GM18505 (cell line): ENCODE measurements around the gene POTEF.
"Not testable (repeated sequence)": the region's sequence is repeated elsewhere in the genome, so short reads cannot be mapped to it uniquely, and the experiment has no call there.

Experiments
- ATAC-seq: cut with Tn5 transposase; IDR thresholded peaks from one replicate; pipeline ENCODE4 v1.9.1; 2021; ENCODE audit not compliant: unreplicated experiment
- POLR2A ChIP-seq: IDR thresholded peaks from 4 replicates; pipeline ENCODE4 v1.6.1; 2011; ENCODE audit warnings: borderline replicate concordance; ENCODE audit not compliant: insufficient read depth, insufficient read length; ENCODE audit errors: extremely low read depth

Gene POTEF

DNA sequence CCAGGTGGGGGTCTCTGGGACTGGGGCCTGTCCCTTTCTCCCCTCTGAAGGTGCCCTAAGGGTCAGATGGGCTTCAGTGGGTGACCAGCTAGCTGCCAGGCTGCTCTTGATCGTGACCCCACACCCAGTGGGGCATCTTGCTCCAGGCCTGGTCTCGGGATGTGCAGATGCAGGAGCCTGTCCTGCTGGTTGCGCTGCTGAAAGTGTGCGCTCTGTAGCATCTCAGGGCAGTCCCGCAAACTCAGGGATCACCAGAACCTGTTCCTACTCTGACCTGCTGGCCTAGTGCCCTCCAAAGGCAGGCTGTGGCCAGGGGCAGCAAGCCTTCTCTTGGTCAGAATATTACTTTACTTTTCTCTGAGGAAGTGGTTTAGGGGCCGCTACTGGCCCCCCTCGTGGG lies 11.5 kb upstream of the POTEF start:
- not testable (repeated sequence) for ATAC-seq

DNA sequence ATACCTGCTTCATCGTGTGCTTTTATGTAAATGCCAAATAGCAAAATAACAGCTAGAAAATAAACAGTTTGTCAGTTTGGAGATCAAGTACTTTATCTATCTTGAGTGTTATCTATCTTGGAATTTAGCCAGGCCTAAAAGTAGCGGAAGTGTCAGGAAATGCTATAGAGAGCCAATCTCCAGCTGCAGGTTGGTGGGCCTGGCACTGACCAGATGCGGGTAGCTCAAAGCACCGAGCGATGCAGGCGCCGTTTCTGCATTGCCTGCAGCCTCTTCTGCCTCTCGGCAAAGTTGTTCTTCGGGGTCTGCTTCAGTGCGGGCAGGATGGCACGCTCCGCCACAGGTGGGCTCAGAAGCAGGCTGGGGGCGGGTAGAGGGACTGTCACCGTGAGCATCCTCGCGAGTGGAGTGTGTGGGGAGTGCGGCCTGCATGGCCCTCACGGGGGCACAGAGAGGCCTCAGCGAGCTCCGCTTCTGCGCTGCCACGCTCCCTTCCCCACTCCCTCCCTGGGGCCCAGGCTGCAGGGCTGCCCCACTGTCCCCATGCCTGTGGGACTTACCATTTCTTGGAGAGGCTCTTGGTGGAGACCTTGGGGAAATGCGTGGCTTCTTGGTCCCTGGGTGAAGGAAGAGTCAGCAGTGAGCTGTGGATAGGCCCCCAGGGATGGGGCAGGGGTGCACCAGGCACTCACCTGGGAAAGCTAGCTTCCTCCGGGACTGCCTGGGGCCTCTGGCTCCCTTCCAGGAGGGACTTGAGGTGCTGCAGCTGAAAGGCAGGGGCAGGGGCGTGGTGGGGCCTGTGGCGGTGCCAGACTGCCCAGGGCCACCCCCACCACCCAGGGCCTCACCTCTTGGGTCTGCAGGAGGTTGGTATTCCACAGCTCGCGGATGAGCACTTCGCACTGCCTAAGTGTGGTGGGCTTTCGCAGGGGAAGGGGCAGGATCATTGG lies 10.6 kb upstream of the POTEF start:
- not testable (repeated sequence) for ATAC-seq

DNA sequence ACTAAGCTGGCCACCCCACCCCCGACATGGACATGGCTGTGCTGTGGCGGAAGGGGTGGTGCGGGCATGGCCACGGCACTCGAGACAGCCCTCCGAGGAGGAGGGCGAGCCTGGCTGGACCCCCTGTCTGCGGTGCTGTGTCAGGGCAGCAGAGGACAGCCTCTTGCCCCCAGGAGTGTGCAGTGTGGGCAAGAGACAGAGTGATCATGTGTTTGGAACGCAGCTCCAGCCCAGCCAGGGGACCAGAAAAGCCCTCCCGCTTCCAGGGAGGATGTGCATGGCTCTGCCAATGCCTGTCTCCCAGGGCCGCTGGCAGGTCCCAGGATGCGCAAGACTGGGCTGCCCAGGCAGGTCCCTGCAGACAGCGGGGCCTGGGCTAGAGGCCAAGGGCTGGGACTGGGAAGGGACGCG lies 9.8 kb upstream of the POTEF start:
- ATAC-seq, result not testable (repeated sequence)

DNA sequence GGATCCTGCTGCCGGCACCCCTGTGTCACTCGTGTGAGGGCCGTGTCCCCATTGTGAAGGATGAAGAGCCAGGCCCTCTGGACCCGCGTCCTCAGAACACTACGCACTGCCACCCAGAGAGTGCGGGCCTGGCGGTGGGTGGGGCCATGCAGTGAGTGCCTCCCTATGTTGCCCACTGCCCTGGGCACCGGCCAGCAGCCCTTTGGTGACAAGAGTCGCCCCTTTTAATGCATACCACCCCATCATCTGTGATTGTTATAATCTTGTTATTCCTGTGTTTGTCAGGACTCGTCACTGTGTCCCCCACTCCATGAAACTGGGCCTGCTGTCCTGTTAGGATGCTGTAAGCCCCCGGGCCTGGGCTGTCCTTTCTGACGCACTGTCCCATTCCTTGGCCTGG lies 9.3 kb upstream of the POTEF start:
- ATAC-seq, result not testable (repeated sequence)

DNA sequence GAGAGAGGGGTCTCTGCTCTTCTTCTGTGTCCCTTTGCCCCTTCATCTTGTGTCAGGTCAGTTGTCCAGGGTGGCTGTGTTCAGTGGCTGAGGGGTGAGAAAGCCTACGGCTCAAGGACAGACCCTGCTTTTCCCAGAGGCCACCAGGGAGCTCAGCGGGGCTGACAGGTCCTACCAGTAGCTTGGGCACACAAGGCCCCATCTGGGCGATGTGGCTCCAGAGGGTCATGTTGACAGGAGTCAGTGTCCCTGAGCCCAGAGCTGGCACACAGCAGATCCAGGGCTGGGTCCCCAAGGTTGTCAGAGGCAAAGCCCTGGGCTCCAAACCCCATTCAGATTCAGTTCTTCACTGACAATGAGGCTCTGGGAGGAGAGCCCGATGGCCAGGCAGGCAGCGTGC lies 8.1 kb upstream of the POTEF start:
- not testable (repeated sequence) for ATAC-seq

DNA sequence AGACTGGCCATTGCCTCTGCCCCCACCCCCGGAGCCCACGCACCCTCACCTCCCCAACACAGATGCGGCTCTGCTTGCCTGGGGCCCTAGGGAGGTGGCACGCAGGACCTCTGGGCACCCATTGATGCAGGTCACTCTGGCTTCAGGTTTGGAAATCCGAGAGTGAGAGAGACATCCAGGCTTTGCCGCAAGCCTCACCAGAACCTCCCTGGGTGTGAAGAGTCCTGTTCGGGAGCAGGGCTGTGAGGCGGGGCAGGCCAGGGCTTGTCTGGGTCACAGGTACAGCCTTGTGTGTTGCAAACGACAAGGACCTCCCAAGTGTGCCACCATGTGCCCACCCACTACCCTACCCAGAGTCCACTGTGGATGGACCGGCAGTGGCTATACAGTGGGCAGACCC lies 7.5 kb upstream of the POTEF start:
- ATAC-seq, result not testable (repeated sequence)

DNA sequence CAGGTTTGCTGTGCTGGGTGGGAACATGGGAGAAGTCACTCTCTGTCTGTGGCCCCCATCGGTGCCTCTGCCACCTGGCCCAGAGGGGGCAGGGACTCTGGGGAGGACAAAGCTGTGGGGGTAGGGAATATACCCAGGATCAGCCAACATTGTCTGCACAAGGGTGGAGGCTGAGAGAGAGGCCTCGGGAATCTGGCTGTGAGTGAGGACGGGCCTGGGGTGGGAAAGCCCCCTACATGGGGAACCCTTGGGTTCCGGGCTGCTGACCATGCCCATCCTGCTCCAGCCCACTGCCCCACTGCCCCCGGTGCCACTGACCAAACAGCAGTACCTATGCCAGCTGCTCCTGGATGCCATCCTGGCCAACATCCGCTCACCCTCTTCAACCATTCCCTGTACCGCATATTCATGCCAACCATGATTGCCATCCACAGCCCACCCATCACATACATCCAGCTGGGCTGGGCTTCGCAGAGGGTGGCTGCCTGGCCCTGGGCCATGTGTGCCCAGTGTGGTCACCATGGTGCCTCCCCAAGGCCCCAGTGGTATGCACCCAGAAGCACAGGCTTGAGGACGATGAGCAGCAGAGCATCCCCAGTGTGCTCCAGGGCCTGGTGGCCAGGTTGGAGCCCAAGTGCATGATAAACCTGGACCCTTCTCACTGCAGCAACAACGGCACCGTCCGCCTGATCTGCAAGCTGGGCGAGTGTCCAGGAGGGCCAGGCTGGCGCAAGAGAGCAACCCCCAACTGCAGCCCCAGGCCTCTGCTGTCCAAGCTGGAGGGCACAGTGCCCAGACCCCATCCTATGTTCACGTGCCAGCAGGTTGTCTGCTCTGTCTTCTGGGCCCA lies 6.9 kb upstream of the POTEF start:
- TF ChIP-seq POLR2A, result no peak
- no peak for ATAC-seq

DNA sequence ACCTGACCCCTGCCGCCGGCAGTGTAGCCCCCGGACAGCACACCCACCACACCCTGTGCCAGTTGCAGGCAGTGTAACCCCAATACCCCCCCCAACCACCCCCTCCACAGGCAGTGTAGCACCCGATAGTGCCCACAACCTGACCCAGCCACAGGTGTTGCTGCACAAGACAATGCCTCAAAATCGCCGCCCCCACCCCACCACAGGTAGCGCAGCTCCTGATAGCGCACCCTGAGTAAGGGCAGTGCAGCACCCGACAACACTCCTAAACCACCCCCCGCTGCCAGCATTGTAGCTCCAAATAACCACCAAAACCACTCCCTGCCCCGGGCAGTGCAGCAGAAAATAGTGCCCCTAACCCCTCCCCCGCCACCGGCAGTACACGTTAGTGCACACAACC lies 558 bp downstream of the POTEF start:
- ATAC-seq, result not testable (repeated sequence)

DNA sequence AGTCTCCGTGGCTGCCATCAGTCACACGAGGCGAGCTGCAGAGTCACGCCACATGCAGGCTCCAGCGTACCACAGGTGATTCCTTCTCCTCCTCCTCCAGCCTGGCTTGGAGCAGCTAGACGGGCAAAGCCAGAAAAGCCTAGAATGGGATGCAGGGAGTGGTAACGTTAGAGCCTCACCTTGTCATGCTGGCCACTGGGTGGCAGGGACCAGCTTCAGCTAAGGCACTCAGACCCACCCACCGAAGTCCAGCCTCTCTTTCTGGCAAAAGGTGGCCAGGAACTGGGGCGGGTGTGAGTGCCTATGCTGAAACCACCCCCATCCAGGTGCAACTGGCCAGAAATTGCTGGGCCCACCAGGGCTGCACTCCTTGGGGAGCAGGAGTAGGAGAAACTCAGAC lies 1.3 kb downstream of the POTEF start:
- not testable (repeated sequence) for ATAC-seq

DNA sequence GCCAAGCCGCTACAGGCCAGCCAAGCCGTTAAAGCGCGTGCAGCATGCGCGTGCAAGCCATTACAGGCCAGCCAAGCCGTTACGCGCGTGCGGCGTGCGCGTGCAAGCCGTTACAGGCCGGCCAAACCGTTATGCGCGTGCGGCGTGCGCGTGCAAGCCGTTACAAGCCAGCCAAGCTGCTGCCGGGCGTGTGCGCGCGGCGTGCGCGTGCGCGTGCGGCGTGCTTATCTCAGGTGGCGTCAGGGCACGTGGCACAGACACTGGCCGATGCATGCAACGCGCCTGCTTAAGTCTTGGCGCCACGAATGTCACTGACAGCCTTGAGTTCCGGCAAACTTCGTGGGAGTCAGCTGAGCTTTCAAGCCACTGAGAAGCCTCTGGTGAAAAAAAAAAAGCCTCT lies 8.1 kb downstream of the POTEF start:
- ATAC-seq, result not testable (repeated sequence)

DNA sequence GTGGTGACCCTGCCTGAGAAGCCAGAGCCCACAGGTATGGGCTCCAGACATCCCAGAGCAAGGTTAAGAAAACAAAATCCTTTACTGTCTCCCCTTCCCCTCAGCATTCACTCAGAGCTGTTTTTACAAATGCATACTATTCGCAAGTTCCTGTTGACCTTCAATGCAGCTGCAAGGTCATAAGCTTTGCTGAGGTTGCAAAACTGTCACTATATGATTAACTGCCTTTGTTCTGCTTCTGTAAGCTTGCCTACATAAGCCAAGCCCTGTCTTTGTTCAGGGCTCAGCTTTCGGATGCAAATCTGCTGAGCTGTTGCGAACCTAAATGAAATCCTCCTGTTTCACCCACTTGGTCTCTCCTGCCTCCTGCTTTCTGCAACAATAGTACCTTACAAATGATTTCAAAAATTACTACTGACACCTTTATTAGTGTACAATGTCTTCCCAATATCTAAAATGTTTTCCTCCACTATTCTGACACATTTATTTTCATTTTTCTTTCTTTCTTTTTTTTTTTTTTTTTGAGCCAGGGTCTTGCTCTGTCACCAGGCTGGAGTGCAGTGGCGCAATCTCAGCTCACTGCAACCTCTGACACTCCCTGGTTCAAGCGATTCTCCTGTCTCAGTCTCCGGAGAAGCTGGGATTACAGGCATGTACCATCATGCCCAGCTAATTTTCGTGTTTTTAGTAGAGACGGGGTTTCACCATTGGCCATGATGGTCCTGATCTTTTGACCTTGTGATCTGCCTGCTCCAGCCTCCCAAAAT lies 26.2 kb downstream of the POTEF start:
- ATAC-seq, result not testable (repeated sequence)

DNA sequence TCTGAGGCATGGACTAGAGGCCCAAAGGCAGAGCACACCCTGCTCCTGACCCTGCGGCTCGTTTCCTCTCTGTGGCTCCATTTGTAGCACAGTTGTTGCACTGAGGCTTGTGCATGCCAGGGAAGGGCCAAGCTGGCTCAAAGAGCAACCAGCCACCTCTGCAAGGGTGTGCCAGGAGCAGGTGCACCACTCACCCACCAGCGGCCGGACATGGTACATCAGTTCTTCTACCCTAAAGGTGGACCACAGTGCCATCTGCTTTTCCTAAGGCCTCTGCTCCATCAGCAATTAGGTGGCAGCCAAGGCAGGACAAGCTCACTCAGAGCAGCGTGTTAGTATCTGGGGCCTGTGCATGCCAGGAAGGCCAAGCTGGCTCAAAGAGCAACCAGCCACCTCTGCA lies 66.4 kb downstream of the POTEF start:
- ATAC-seq, result not testable (repeated sequence)

DNA sequence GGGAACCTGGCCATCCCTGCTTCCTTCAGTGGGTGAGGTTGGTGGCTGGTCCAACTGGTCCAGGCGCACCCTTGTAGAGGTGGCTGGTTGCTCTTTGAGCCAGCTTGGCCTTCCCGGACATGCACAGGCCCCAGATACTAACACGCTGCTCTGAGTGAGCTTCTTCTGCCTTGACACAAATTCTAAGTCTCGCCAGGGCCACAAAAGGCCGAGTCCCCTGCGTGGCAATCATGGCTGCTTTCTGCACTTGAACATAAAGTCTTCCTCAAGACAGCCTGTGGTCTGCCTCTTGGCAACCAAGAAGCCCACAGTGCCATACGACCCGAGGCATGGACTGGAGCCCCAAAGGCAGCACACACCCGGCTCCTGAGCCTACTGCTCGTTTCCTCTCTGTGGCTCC lies 69.0 kb downstream of the POTEF start:
- ATAC-seq, result not testable (repeated sequence)

DNA sequence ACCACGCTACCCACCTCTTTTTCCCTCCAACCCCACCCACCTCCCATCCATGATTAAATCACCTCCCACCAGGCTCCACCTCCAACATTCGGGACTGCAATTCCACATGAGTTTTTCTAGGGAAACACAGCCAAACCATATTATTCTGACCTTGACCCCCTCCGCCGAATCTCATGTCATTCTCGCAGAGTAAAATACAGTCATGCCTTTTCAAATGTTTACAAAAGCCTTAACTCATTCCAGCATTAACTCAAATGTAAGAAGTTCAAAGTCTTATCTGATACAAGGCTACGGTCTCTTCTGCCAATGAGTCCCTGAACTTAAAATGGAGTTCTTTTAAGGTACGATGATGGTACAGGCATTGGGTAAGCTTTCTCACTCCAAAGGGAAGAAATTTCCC lies 72.7 kb downstream of the POTEF start:
- not testable (repeated sequence) for ATAC-seq

DNA sequence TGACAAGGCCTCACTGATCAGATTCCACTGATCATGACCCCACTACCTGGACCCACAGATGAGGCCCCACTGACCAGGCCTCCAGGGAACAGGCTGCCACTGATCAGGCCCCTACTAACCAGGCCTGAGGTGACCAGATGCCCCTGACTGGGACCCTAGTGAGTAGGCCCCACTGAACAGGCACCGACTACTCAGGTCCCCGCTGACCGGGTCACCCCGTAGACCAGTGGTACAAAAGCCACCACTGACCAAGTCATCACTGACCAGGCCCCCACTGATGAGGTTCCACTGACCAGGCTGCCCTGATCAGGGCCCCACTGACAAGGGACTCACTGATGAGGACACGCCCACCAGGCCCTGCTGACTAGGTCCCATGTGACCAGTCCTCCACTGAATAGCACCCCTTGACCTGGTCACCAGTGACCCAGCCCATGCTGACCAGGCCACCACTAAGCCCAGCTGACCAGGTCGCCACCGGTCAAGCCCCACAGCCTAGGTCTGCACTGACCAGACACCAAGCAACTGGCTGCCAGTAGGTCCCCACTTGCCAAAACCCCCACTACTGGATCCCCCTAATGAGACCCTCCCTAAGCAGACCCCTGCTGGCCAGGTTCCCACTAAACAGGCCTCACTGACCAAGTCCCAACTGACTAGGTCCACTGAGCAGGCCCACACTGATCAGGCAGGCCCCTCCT lies 75.7 kb downstream of the POTEF start:
- ATAC-seq, result not testable (repeated sequence)

DNA sequence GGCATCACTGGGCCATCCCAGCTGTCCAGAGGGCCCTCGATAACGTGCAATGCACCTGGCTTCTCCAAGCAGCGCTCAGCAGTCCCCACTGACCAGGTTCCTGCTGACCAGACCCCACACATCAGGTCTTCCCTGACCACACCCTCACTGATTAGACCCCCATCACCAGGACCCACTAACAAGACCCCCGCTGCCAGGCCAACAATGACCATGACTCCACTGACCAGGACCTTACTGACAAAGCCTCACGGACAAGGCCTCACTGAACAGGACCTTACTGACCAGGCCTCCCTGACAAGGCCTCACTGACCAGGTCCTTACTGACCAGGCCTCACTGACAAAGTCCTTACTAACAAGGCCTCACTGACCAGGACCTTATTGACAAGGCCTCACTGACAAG lies 76.6 kb downstream of the POTEF start:
- not testable (repeated sequence) for ATAC-seq

DNA sequence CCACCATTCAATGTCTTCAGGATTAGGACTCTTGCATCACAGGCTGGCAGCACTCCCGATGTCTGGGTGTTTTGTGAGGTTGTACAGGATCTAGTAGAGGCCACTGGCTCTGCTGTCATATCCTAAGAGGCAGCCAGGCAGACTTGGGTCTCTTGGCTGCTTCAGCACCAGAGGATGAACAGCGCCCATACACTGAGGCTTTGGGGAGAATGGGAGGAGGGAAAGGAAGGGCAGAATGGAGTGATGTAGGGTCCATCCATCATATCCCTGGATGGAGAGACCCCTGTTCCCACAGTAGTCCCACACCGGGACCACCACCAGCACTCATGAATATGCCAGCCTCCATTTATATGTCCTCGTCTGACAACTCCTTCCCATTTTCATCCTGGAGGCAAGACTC lies 80.6 kb downstream of the POTEF start:
- not testable (repeated sequence) for ATAC-seq

DNA sequence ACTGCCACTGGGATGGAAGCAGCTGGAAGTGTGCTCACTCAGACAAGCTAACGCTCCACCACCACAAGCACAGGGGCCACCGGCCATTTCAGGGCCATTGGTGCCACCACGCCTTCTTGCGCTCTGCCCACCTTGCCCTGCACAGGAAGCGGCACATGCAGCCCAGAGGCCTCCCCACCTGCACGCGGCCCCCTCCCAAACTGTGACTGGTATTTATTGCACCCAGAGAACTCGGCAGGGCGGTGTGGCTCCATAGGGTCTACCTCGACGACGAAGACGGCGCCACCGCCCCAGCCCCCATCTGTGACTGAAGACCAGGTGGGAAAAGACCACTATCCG lies 90.8 kb downstream of the POTEF start:
- ATAC-seq, result not testable (repeated sequence)

DNA sequence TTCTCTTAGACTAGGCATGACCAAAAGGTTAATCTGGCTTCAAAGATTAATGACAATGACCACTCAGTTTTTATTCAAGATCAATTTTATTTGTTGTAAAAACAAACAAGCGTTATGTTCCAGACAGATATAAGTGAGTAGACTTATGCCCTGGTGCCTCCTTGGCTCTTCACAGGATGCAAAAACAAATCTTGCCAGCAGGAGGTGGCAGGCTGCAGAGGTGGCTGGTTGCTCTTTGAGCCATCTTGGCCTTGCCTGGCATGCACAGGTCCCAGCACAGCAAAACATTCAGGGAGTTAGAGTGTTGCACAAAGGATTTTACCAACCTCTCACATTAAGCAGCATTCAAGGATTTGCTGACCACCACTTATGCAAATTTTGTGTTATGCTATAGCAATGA lies 103.1 kb downstream of the POTEF start:
- ATAC-seq, result not testable (repeated sequence)
